ENCODE results near the gene MRPS14. TPM values are rescaled to one million over a fixed set of nuclear protein-coding genes. Genes with fewer than 3 reads are reported as not detected.

Gene MRPS14
- total RNA-seq, 1 experiment from 2014 or later: 36.3 TPM

- H3K4me3 Mint-ChIP-seq (ENCODE audit: unreplicated experiment): no peak overlapping the region
- H3K4me1 Mint-ChIP-seq (ENCODE audit: insufficient read depth, unreplicated experiment): no peaks in the 10 kb centered on the region
- H3K27ac Mint-ChIP-seq (ENCODE audit: low read depth, unreplicated experiment): no peak overlapping the region
- no peaks in the 10 kb centered on the region for H3K36me3 Mint-ChIP-seq (ENCODE audit: insufficient read depth, unreplicated experiment)
- DNase-seq (ENCODE audit: unreplicated experiment): no peak
- peaks cover 56% of the 10 kb centered on the region for H3K27me3 Mint-ChIP-seq (ENCODE audit: insufficient read depth, unreplicated experiment)
- no peaks in the 10 kb centered on the region for H3K9me3 Mint-ChIP-seq (ENCODE audit: unreplicated experiment)
- POLR2A ChIA-PET: no interaction called here
- BruUV-seq (replicated peaks): no TSS peak
- TF ChIP-seq, protein P1, sequence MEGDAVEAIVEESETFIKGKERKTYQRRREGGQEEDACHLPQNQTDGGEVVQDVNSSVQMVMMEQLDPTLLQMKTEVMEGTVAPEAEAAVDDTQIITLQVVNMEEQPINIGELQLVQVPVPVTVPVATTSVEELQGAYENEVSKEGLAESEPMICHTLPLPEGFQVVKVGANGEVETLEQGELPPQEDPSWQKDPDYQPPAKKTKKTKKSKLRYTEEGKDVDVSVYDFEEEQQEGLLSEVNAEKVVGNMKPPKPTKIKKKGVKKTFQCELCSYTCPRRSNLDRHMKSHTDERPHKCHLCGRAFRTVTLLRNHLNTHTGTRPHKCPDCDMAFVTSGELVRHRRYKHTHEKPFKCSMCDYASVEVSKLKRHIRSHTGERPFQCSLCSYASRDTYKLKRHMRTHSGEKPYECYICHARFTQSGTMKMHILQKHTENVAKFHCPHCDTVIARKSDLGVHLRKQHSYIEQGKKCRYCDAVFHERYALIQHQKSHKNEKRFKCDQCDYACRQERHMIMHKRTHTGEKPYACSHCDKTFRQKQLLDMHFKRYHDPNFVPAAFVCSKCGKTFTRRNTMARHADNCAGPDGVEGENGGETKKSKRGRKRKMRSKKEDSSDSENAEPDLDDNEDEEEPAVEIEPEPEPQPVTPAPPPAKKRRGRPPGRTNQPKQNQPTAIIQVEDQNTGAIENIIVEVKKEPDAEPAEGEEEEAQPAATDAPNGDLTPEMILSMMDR (IDR thresholded peaks at IDR 0.05; ENCODE audit: unreplicated experiment): no peak
- CTCF ChIA-PET: interaction anchor here (0.7 to 1.0 kb wide), 2 partner anchors 19 to 75 kb away, joined by 3 to 4 read pairs; no protein-coding TSS in a partner anchor
- intact Hi-C loops (cut with micrococcal nuclease): no loop called here
These were observed 47.6 kb upstream of the MRPS14 start for GRCh38 chr1:175070818-175071217.

DNA sequence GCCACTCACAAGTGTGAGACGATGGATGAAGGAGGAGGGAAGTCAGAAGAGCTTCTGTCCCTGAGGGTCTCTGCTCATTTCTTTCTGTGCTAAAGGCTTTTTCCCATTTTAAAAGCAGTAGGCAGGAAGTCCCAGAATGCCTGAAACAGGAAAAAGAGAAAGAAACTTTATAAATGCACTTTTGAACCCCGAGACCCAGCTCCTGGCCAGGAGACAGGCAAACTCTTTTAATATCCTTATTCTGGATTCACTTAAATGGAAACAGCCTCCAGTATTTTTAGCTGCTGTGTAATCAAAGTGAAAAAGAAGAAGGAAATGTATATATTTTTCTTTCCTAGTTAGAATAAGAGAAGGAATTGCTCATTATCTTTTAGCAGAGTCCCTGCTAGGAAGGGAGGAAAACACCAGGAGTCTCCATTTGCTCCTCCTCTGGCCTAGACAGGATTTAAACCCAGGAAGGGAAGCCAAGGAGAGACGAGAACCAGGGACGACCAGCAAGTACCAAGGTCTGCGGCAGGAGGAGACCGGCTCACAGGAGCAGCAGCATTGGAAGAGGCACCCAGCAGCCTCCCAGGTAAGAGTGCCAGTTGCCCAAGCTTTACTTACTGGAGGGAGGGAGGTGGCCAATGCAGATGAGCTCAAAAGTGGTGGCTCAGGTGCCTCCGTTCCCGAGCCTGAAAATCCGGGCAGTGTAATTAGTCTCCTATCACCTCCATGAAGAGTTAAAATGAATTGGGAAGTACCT lies 44.3 kb upstream of the MRPS14 start, which contains the start of gene TNN:
Gene TNN (plus strand): TSS at position 472 of the 745 bp plus-strand sequence. CDS start 9,586 bp downstream, outside the sequence.
- Mint-ChIP-seq H3K4me3 (ENCODE audit: unreplicated experiment) (no peak within 1 kb of the TSS), H3K9me3 (ENCODE audit: unreplicated experiment) (no peaks in the 10 kb centered on the region), H3K4me1 (ENCODE audit: insufficient read depth, unreplicated experiment) (no peaks in the 10 kb centered on the region), H3K36me3 (ENCODE audit: insufficient read depth, unreplicated experiment) (no peaks in the 10 kb centered on the region), H3K27ac (ENCODE audit: low read depth, unreplicated experiment) (no peak within 1 kb of the TSS), H3K27me3 (ENCODE audit: insufficient read depth, unreplicated experiment) (peaks cover 48% of the 10 kb centered on the region)
- intact Hi-C loops (cut with micrococcal nuclease): no loop called here
- POLR2A ChIA-PET: no interaction called here
- TF ChIP-seq, protein P1 (IDR thresholded peaks at IDR 0.05; ENCODE audit: unreplicated experiment): no peak
- DNase-seq (ENCODE audit: unreplicated experiment): no peak
- CTCF ChIA-PET: interaction anchor here (0.6 kb wide), 1 partner anchor 58 kb away, joined by 3 read pairs; no protein-coding TSS in a partner anchor
- BruUV-seq (replicated peaks): no TSS peak

GRCh38 chr1:175062858-175063257 lies 39.6 kb upstream of the MRPS14 start:
- BruUV-seq (replicated peaks): no TSS peak
- Mint-ChIP-seq H3K9me3 (ENCODE audit: unreplicated experiment) (no peaks in the 10 kb centered on the region), H3K4me1 (ENCODE audit: insufficient read depth, unreplicated experiment) (no peaks in the 10 kb centered on the region), H3K27me3 (ENCODE audit: insufficient read depth, unreplicated experiment) (peaks cover 25% of the 10 kb centered on the region), H3K27ac (ENCODE audit: low read depth, unreplicated experiment) (no peak overlapping the region), H3K36me3 (ENCODE audit: insufficient read depth, unreplicated experiment) (no peaks in the 10 kb centered on the region), H3K4me3 (ENCODE audit: unreplicated experiment) (no peak overlapping the region)
- TF ChIP-seq, protein P1 (IDR thresholded peaks at IDR 0.05; ENCODE audit: unreplicated experiment): no peak
- intact Hi-C loops (cut with micrococcal nuclease): no loop called here
- ChIA-PET CTCF (interaction anchor here (0.7 to 1.5 kb wide), 4 partner anchors 14 to 492 kb away, joined by 3 to 7 read pairs (median 4); no protein-coding TSS in a partner anchor), POLR2A (interaction anchor here (1.1 kb wide), 1 partner anchor 64 kb away, joined by 4 read pairs; no protein-coding TSS in a partner anchor)
- DNase-seq (ENCODE audit: unreplicated experiment): no peak

DNA sequence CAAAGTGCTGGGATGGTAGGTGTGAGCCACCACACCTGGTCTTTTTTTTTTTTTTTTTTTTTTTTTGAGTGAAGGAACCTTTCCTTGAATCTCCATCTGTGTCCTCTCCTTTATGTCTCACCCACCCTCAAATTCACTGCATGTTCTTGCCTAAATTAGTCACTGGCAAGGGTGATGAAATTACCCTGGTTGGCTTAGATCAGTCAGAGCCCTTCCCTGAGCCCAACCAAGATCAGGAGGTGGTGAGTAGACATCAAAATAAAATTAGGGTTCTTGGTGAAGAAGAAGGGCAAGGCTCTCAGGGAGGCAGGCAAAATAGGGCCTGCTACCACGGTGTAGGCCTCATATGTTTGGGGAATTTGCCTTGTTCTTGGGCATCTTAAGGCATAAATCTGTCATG lies 39.1 kb upstream of the MRPS14 start:
- TF ChIP-seq, protein P1 (IDR thresholded peaks at IDR 0.05; ENCODE audit: unreplicated experiment): no peak
- H3K36me3 Mint-ChIP-seq (ENCODE audit: insufficient read depth, unreplicated experiment): no peaks in the 10 kb centered on the region
- H3K27ac Mint-ChIP-seq (ENCODE audit: low read depth, unreplicated experiment): no peak overlapping the region
- no peak overlapping the region for H3K4me3 Mint-ChIP-seq (ENCODE audit: unreplicated experiment)
- H3K9me3 Mint-ChIP-seq (ENCODE audit: unreplicated experiment): no peaks in the 10 kb centered on the region
- ChIA-PET CTCF (interaction anchor here (0.7 to 1.5 kb wide), 4 partner anchors 15 to 492 kb away, joined by 3 to 7 read pairs (median 4); no protein-coding TSS in a partner anchor), POLR2A (interaction anchor here (1.1 kb wide), 1 partner anchor 63 kb away, joined by 4 read pairs; no protein-coding TSS in a partner anchor)
- no TSS peak for BruUV-seq (replicated peaks)
- H3K4me1 Mint-ChIP-seq (ENCODE audit: insufficient read depth, unreplicated experiment): no peaks in the 10 kb centered on the region
- peaks cover 22% of the 10 kb centered on the region for H3K27me3 Mint-ChIP-seq (ENCODE audit: insufficient read depth, unreplicated experiment)
- peak; percentile 40 for DNase-seq (ENCODE audit: unreplicated experiment)
- intact Hi-C loops (cut with micrococcal nuclease): no loop called here
